GM18502 (cell line): ENCODE measurements around the gene UBE2Z.
"Not testable (repeated sequence)": the region's sequence is repeated elsewhere in the genome, so short reads cannot be mapped to it uniquely, and the experiment has no call there.

ENCODE experiments used
- ATAC-seq: cut with Tn5 transposase; IDR thresholded peaks from one replicate; pipeline ENCODE4 v1.9.1; 2021; ENCODE audit warnings: mild to moderate bottlenecking; ENCODE audit not compliant: unreplicated experiment, poor library complexity

Gene UBE2Z

GRCh38 chr17:48908047-48908843 is at the start of gene UBE2Z:
Gene UBE2Z, plus strand, starts transcription at chr17:48908407. Its CDS starts 97 bp downstream, at chr17:48908504.
- ATAC-seq = peak; percentile 80

- ATAC-seq = no peak
Measured at GRCh38 chr17:48860034-48860433, 48.2 kb upstream of the UBE2Z start.

GRCh38 chr17:48860456-48860855 is 47.8 kb upstream of the UBE2Z start:
- ATAC-seq = no peak

GRCh38 chr17:48868916-48869500 is 39.2 kb upstream of the UBE2Z start:
- no peak for ATAC-seq

- ATAC-seq = no peak
Measured at GRCh38 chr17:48869821-48870318, 38.3 kb upstream of the UBE2Z start.

- ATAC-seq = no peak
Measured at GRCh38 chr17:48871035-48871550, 37.1 kb upstream of the UBE2Z start.

- no peak for ATAC-seq
Measured at GRCh38 chr17:48871551-48872351, 36.5 kb upstream of the UBE2Z start.

- ATAC-seq = not testable (repeated sequence)
Measured at GRCh38 chr17:48872409-48872808, 35.8 kb upstream of the UBE2Z start.

- ATAC-seq = no peak
Measured at GRCh38 chr17:48873209-48873608, 35.0 kb upstream of the UBE2Z start.

- no peak for ATAC-seq
Measured at GRCh38 chr17:48873696-48874443, 34.3 kb upstream of the UBE2Z start.

- ATAC-seq = no peak
Measured at GRCh38 chr17:48878920-48879898, 29.0 kb upstream of the UBE2Z start.

- no peak for ATAC-seq
Measured at GRCh38 chr17:48882272-48882671, 25.9 kb upstream of the UBE2Z start.

- ATAC-seq = no peak
Measured at GRCh38 chr17:48883171-48883570, 25.0 kb upstream of the UBE2Z start.

GRCh38 chr17:48890086-48890485 is 18.1 kb upstream of the UBE2Z start:
- no peak for ATAC-seq

GRCh38 chr17:48892940-48893645 is 15.1 kb upstream of the UBE2Z start:
- no peak for ATAC-seq

- no peak for ATAC-seq
Measured at GRCh38 chr17:48893646-48894508, 14.3 kb upstream of the UBE2Z start.

- ATAC-seq = no peak
Measured at GRCh38 chr17:48894886-48895285, 13.3 kb upstream of the UBE2Z start.
